ENCODE data around the gene SYT15.

The SYT15 gene

DNA sequence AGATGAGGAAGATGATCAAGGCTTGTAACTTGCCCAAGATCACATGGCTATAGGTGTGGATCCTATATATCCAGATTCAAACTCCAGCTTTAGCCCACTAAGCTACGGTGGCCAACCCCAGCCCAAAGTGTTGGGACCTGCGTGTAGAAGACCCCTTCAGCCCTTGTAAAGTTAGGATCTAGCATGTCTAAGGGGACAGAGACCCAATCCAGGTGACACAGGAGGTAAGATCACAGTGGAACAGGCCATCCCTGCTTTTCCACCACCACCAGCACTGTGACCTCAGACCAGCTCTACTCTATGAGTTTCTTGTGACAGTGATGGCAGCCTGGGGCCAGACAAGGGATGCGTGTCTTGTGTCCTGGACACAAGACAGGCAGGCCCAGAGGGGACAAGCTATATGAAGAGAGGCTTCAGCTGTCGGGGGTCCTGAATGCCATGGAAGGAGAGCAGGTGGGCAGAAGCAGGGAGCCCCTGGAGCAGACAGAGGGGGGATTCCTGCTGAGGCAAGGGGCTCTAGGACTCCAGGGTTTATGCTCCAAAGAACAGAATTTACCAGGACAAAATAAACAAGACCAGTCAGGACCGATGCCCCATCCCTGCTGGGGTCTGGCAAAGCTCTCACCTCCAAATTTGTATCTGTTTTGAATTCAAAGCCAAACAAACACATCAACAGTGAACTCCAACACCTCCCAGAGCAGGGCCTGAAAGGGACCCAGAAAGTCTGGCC lies 32.9 kb upstream of the SYT15 start:
- DNase-seq, result no peak

DNA sequence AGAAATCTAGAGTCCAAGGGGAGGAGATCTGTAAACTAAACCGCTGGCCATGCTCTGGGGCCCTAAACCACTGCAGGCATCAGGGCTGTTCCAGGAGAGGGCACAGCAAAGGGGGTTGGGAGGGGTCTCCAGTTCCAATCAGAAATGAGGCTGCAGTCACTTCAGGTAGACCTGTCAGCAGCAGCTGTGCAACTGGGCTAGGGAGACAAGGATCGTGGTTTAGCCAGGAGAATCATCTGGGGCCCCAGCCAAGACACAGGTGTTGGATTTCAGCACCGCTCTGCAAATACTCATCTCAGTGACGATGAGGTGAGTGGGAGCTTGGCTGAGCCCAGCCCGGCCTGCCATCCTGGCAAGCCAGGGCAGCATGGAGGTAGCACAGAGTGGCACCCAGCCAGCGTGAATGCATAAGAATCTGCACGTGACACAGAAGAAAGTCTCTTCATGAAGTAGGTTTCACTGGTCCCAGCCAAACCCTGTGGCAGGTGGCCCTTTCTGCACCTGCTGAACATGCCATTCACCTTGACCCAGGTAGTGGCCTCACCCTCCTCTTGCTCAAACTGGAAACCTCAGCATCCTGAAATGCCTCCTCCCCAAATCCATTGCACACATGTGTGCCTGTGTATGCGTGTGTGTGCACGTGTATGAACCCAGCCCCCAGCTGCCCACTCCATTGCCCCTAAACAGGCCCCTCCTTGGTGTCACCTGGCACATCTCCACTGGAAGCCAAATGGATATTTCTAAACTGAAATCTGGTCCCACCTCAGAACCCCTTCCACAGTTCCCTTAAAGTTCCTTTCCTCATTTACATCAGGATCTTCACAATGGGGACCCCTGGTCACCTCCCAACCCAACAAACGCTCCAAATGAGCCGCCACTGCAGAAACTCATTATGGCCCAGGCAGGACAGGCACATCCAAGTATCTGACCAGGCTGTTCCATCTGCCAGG lies 32.1 kb upstream of the SYT15 start:
- DNase-seq, result no peak

DNA sequence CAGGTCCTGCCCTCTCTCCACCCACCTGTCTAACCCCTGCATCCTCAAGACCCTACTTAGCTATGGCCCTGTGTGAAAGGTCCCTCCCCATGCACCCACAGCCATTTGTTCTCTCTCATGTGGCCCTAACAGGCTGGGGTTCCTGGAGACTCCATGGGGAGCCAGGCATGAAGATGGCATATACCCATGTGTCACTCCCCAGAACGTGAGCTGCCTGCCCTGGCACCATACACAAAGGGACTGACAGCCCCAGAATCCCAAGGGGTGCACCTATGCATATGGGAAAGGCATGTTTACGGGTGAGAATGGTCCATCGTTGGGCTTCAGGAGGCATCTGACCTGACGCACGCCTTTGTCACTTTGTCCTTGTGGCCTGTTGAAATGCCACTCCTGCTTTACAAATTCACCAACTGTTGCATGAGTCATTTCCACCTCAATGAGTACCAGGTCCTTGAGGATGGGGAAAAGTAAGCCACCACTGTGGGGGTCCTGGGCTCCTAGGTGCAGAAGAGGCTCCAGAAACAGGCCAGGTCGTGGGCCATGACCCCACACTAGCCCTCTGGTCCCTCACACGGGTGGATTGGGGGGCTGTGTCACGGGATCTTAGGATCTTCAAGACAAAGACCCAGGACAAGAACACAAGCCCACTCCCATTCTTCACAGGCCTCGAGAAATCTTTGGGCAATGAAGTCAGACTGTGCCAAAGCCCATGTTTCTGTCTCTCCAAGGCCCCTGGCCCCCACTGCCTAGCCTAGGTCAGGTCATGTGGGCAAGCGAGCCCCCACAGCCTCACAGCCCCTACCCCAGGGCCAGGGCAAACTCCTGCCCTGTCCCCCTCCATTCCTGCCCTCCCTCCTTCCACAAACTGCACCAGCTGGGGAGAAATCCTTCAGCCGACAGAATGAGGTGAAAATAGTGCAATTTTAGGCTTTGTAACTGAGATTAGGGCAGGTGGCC lies 31.1 kb upstream of the SYT15 start:
- no peak for DNase-seq

DNA sequence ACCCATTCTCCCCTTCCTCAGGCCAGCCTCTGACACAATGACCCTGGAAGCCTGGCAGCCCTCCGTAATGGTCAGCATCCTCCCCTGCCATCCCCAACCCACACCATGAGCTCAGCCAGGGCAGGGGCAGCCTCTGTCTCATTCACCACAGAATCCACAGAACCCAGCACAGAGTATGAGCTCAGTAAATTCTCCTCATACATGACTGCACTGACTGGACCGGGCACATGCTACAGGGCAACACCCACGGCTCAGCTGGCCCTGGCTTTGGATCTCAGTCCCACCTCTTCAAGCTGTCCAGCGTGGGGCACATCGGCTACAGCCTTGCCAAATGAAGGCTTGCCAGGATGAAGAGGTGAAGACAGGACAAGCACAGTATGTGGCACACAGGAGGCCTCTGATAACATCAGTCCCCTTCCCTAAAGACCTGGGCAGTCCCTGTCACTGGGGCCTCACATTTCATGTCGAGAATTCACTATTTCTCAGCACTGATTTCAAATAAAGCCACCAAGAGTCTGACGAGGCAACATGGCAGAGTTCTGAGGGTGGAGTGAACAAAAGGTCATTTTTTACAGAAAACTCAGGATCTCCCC lies 30.3 kb upstream of the SYT15 start:
- DNase-seq, result no peak

DNA sequence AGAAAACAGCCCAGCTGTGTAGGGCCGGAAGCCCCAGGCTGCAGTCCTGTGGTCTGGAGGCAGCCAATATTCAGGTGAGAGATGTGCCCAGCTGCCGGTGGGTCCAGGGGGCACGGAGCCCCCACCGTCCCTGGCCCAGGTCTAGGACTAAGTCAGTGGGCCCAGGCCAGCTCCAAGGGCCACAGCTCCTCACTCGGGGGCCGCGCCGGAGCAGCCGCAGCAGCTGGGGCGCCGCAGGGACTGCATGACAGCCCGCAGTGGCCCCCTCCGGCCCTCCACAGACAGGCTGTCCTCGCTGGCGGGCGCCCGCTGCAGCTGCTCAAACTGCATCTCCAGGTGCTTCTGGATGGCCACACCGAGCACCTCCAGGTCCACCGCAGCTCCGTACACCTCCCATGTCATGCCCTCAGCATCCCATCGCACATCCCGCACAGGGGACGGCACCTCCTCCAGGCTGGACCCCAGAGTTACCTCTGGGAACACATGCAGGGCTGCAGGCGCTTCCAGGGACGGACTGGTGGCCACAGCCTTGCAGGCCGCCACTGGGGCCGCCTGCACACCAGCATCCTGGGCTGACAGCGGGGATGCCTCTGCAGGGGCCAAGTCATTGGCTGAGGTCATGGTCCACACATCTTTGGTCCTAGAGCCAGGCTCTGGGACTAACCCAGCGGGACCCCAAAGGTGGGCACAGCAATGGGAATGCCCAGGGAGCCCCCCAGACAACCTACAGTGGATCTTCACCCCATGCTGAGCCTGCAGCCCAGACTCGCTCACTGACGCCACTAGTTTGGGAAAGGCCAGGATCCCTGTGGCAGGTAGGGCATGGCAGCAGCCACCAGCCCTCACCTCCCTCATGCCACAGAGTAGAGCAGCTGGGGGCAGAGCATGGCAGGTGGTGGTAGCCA lies 29.5 kb upstream of the SYT15 start:
- DNase-seq, result no peak

DNA sequence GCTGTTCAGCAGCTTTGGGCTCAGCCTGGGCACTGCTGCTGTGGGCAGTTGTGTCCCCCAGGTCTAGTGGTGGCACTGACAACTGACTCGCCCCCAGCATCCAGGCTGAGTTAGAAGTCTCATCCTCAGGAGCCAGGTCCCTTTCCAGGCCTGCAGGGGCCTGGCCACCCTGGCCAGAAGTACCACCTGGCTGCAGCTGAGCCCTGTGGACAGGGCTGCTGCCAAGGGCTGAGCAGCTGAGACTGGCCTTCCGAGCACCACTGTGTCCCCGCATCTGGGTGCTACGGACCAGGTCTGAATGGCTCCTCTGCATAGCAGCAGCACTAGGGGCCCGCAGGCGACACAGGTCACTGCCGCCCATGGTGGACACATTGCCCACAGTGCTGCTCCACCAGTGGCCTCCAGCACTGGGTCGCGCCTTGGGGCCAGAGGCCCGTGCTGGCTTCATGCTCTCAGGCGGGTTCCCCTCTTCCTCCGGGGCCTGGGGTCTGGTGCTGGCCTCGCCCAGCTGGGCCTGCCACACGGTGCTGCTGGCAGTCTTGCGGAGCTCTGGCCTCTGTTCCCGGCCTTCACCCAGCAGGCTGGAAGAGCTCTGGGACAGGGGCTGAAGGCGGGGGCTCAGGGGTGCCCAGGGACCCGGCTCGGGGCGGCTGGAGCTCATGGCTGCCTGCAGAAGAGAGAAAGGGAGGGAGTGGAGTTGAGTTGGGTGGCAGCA lies 28.7 kb upstream of the SYT15 start:
- DNase-seq, result no peak

DNA sequence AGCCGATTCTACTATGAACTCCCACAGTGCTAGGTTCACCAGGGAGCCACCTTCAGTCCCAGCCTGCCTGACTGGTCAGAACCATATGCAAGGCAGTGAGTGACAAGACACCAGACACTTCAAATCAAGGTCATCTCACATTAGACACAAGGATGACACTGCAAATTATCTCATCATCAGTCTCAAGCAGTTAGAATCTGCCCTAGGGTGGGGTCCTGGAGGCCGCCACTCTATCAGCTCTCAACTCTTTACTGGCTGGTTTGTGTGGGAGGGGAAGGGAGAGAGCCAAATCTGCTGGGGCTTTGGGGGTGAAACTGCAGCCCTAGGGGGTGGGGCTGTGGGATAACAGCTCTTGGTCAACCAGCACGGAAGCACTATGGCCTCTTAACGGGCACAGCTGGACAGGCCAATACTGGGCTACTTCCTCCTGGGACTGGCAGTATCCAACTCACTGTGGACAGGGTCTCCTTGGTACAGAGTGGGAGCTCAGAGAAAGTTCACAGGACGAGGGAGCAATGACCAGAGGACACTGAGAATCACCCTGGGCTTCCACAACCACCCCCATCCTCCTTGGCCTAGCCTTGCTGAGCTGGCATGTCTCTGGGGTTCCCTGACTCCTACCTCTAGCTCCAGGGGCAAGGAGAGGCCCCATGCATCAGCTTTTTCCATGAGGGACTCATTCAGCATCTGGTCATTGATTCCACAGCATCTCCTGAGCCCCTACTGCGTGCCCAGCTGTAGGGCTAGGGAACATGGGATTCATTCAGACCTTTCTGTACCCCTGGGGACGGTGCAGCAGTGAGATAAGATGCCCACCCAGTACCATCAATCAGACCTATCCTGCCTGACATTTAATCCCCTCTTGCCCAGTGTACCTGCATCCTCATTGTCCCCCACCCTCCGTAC lies 27.9 kb upstream of the SYT15 start:
- DNase-seq, result no peak

DNA sequence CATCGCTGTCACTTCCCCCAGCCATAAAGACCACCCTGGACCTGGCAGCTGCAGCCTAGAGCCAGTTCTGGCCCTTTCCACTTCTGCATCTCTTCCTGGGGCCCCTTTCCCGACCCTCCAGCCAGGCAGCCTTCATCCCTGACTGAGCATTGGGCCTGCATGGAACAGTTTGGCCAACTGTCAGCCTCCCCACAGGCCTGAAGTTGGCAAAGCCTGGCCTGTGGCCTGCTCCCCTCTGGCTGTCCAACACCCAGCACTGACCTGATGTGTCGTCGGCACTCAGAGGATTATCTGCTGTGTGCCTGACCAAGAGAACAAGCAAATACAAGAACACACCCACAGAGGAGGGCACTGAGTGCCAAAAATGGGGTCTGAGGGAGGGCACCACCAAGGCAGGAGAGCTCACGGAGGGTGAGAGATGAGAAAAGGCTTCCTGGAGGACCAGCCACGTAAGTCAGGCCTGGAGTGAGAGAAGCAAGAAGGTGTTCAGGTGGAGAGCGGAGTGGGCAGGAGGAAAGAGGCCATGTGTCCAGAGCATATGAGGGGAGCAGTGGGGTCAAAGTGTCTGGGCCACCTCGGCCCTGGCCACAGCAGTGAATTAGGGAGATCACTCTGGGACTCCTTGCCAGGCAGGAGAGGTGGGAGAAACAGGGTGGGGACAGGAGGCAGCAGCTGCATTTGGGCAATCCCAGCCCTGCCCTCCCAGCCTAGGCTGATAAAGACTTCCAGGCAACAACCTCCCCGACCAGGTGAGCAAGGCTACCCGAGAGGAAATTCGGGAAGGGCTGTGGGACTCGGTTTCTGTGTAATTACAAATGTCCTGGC lies 27.0 kb upstream of the SYT15 start:
- DNase-seq, result no peak

DNA sequence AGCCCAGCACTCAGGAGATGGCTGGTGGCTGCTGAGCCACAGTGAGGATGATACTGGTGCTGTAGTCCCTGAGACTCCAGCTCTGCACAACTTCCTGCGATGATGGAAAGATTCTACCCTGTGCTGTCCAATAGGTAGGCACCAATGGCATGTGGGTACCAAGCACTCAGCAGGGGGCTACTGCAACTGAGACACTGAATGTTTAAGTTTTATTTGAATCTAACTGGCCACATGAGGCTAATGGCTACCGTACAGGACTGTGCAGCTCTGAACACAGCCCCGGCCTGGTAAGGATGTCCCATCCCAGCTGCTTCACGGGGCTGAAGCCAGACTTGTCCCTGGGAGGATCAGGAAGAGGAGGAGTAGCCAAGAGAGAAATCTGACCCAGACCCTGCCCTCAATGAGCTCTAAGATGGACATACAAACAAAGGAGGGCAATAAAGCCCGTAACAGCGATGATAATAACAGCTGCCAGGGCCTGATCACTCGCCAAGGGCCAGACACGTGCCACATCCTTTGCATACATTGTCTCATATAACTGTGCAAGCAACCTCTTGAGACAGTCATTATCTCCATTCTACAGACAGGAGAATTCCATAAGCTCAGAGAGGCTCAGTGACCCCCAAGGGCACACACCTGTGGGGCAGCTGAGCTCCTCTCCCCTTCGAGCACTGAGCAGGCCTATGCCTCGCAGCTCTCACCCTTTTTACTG lies 26.2 kb upstream of the SYT15 start:
- DNase-seq, result no peak

DNA sequence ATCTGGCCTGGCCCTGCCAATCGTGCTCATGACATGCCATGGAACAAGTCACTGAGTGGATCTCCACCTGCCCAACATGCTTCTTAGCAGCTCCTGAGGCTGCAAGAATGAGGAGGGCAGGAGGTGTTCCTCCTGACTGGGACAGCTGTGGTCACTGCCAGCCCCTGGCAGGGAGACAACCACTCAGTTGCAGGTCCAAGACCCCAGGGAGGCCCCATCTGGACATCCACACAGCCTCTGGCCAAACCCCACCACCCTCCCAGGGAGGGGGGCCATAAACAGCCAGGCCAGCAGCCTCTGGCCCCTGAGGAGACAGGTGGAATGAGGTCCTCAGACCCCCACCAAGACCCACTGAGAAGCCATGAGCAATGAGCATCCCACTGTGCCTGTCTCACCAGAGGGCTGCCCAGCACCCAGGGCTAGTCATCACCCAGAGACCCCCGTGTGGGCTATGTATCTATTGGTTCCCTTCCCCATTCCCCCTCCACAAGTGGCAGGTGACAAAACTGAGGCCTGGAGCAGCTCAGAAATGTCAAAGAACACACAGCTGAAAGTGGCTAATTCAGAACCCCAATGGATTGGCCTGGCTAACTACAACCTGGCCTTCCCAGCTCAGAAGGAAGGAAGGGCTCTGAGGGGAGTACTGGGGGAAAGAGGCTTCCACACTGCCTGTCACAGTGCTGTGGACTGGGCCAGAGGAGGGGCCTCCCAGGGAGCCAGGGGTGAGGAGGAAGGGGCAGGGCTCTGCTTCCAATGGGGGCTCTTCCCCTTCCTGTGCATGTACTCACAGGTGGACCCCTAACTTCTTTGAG lies 25.5 kb upstream of the SYT15 start:
- no peak for DNase-seq

DNA sequence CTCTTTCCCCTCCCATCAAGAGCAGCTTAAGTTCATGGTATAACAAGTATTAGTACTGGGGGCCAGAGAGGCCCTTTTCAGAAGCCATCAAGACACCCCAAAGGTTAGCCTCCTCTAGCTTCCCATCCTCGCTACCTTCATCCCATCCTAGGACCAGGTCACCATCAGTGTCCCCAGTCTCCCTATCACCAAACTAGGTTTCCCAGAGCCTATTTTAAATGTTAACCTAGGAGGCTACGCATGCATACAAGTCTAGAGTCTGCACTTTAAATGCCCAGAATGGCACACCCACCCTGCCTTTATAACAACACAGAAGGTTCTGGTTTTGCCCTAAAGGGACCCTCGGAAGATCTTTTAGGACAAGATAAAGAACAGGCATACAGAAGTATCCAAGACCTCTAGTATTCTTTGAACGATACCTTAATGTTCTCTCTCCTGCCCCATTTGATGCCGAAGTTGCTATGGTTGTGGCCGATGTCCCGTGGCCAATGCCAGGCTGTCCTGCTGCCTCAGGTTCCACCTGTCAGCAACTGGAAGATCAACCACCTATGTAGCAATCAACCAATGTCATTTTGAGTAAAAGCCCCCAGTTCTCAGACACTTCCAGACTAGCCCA lies 24.7 kb upstream of the SYT15 start:
- no peak for DNase-seq

DNA sequence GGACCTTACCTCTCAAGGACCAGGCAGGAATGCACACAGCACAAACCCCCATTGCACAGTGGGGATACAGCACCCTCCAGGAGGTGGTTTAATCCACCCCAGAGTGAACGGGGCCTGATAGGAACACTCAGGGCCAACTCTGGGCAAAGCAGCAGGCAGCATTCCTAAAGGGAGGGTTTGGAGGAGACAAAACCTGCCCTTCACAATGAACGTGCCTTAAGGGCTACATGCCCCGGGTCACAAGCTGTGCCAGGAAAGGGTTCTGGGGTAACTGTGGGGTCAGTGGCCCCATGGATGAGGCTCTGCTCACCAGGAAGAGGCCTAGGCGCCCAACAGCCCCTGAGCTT lies 23.6 kb upstream of the SYT15 start:
- DNase-seq, result no peak

DNA sequence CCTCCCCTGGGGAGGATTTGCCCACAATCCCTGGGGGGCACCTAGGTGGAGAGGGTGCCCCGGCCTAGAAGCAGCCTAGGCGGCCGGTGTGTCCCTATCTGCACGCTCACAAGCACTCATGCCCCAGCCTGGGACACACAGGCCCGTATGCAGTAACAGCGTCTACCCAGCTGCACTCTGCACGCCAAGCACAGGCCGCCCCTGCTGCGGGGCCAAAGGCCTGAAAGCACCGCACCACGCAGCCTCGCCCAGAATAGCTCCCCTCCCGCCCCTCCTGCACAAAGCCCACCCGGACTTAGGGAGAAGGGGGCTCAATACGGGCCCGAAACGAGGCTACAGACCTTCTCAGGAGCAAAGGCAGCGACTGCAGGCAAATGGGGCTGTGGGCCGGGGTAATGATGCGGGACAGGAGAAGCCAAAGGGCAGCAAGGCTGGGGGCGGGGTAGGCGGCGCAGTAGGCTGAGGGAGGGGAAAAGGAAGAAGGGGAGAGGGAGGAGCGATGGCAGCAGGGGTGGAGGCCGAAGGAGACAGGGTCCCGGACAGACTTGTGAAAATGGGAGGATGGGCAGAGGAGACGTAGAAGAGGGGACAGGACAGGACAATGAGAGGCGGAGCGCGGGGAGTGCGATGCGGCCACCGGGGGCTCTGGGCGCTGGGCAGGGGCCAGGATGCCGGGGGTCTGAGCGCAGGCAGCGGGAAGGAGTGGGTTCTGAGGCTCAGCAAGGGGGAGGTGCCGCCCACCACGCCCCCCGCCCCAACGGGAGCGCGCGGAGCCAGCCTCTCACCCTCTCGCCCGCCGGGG lies 23.0 kb upstream of the SYT15 start:
- no peak for DNase-seq

DNA sequence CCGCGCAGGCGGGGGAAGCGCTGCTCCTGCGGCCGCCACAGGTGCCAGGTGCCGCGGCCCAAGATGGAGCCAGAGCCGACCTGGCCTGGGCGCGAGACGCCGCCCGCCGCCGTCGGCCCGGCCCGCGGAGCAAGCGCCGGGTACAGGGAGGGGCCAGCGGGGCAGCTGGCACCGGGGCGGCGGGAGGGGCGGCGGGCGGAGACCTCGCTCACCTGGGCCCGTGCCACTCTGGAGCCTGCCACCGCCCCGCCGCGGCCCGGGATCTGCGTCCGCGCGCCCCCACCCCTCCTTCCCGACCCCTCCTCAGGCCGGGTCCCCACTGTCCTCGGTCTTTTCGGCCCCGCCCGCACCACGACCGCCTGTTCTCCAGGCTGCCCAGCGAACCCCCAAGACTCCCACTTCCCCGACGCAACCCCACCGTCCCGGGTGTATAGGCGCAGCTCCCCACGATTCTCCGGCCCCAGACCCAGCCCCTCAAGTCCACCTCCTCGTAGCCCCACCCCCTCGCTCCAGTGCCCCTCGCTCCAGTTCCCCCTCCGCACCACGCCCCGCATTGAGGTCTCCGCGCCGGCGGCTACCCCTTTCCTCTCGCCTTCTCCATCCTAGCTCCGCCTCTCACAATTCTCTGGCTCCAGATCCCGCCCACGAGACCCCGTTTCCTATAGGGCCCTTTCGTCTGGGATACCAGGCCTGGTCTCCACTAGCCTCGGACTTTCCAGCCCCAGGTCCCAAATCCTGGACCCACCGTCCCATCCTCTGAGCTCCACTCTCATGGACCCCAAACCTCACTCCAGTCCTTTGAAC lies 22.2 kb upstream of the SYT15 start, which contains the start of gene GPRIN2:
TSS of gene GPRIN2 (minus strand) at position 144 of the 804 bp plus-strand sequence. CDS start 5,922 bp downstream, outside the sequence.
- no peak for DNase-seq

All from AML-193 (cell line).